NCI-H2171 treated with DMSO at 0.1 percent for 48 hours (cell line): Measurements from ENCODE around the gene HHLA2.
A peak's percentile ranks its signal among the peaks of the same experiment; 100 is the strongest.
"Not testable (repeated sequence)": the region's sequence is repeated elsewhere in the genome, so short reads cannot be mapped to it uniquely, and the experiment has no call there.

Experiments used
- DNase-seq: peaks from one replicate; lab custom pipeline; 2025; lab: John Stamatoyannopoulos, UW

Gene HHLA2

DNA sequence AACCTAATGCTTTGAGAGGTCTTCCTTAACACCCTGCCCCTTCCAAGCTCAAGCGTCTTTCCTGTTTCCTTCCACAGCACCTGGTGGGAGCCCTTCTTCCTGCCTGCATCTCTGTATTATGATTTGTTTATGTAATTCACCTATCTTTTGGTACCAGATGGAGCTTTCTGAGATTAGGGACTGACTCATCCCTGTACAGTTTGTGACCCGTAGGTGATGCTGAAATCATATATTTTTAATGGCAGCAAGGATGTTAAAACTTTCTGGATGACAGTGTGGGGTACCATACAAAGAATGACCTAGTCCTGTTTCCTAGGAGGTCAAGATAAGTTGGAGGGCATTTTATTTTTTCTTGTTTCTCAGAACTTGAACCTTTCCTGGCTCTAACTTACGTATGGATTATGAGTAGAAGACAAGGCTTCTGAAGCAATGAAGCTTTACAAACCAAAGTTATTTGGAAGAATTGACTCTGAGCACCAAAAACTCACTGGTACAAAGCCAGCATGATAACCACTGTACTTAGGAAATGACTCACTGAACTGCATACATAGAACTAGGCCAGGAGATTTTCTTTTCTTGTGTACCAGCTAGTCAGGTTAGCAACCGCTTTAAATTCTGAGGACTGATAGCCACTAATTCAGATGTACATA lies 46.6 kb downstream of the HHLA2 start:
- DNase-seq = no peak

- DNase-seq = no peak
Observed at GRCh38 chr3:108343491-108343890, 47.1 kb downstream of the HHLA2 start.

DNA sequence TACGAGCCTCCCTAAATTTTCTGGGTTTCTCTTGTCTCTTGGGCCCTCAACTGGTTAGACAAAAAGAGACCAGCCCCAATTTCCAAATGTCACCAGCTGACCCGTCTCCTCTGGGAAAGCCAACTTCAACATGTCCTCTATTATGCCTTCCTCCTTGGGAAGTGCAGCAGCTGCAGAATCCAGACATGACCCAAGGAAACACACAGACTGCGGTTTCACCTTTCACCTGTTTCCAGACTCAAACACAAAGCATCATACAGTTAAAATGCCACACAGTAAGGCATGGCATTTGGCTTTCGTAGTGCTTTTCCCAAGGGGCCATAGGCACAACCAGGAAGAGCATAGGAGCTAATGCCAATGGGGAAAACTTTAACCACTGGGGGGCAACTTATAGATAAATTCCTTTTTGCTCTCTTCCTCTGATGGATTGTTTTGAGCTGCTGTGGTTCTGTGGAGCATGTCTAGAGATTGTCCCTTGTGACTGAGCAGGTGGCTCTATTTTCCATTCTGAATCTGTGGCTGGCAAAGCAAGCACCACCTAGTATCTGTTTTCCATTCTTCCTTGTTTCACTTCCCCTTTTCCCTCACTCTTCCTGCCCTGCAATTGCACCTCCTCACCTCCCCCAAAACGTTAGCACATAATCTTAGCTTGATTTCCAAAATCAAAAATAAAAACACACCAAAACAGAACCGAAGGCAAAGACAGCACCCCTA lies 49.3 kb downstream of the HHLA2 start:
- peak; percentile 87 for DNase-seq

- peak; percentile 35 for DNase-seq
Observed at GRCh38 chr3:108346301-108347227, 50.2 kb downstream of the HHLA2 start.

GRCh38 chr3:108352176-108352575 lies 55.8 kb downstream of the HHLA2 start:
- DNase-seq = peak; percentile 69

DNA sequence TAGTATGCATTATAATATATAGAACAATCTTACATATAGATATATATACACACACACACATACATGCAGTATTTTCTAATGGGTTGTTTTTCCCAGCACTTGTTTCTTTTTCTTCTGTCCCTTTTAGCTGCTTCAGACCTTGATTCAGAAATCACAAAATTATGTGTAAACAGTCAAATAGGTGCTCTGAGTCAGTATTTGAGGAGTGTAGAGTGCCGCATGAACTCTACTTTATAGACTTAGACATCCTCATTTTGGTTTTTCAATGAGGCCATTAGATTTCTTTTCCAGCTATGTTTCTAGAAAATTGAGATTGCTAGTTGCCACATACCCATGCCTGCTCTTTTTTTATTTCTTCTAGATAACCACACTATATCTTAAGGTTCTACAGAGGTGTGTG lies 58.2 kb downstream of the HHLA2 start:
- no peak for DNase-seq

GRCh38 chr3:108357042-108357441 lies 60.7 kb downstream of the HHLA2 start:
- DNase-seq = no peak

DNA sequence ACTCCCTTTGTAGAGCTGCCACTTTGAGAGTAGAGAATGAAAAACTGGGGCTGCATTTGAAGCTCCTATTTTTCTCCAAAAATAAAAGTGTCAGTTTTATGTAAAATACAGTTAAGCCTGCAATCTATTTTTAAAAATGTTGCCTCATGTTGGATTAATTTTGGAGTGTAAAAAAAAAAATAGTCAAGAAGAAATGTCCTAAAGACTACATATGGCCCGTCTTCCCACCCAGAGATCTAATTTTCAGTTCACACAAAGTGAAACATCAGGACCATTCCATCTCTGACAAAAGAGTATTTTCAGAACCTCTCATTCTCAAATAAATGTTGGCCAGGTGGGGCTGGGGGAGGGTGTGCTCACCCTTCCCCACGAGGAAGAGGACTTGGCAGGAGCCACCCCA lies 62.7 kb downstream of the HHLA2 start:
- DNase-seq = no peak

- no peak for DNase-seq
Observed at GRCh38 chr3:108376026-108376425, 79.7 kb downstream of the HHLA2 start.

GRCh38 chr3:108377384-108377783 lies 81.0 kb downstream of the HHLA2 start:
- DNase-seq = no peak

DNA sequence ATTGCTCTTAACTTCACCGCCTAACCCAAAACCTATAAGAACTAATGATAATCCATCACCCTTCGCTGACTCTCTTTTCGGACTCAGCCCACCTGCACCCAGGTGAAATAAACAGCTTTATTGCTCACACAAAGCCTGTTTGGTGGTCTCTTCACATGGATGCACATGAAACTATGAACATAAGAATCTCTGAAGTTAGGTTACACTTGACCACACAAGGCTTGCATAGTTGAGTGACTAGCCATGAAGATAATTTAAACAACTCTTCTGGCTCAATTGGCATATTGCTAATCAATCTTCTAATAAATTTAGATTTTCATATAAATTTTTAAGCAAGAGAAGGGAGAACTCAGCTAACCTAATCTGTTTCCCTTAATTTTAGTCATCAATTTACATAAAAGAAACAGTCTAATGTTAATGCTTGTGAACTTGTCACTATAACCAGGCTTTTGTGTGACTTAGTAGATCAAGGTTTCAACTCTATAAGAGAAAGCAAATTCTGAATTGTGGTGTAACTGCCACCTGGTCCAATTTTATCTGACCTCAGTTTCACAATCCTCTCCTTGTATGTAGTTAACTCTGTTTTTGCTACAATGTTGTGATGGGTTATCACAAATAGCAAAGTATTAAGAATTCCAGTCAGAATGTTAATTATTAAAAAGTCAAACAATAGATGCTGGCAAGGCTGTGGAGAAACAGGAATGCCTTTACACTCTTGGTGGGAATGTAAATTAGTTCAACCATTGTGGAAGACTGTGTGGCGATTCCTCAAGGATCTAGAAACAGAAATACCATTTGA lies 82.0 kb downstream of the HHLA2 start:
- no peak for DNase-seq

GRCh38 chr3:108378952-108379342 lies 82.6 kb downstream of the HHLA2 start:
- DNase-seq = not testable (repeated sequence)

DNA sequence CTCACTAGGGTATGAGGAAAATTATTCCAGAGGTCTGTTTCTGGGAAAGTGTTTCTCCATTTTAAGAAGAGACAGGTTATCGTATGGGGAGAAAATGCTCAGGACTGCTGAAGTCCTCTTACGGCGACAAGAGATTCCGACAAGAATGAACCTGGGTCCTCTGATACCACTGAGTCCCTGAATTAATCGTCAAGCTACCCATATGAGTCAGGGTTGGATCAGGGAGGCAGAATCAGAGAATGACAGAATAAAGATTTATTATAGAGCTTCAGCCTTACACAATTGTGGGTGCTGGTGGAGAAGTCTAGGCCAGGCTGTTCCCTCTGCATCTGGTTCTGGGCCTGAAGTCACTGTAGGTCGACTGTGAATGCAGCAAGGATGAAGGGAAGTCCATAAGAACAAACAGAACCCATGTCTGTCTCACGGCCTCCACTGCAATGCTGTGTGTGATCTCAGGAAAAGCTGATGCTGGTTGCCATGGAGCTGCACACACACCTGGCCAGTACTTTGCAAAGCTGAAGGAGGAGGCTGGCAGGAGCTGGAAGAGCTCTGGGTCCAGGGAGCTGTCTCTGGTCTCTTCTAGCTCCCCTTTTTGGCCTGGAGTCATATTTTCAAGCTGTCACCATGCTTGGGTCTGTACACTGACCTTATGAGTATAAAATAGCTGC lies 83.9 kb downstream of the HHLA2 start:
- no peak for DNase-seq

DNA sequence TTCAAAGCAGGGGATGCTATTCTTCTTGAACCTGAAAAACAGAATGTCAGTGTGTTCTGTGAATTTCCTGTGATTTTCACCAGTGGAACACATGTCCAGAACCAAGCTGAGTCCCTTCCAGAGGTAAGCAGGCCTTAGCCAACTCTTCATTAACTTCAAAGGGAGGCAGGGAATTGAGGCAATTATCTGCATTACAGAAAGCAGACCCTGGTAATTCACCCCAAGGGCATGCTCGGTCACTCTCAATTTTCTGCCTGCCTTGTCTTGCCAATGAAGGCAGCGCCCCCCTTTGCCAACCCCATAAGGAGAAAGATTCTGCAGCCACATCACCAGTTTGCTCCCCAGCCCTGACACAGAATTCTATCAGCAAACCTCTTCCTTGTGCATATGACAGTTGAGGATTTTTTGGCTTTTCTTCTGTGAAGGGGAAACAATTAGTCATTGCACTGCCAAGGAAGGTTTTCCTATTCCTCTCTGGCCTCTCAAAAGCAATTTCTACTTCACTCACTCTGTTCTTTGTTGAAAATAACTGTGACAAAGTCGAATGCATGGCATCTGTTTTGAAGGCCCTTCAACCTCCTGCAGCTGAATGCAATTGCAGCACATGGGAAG lies 85.3 kb downstream of the HHLA2 start:
- no peak for DNase-seq

- no peak for DNase-seq
Observed at GRCh38 chr3:108383306-108383705, 87.0 kb downstream of the HHLA2 start.

GRCh38 chr3:108387063-108387462 lies 90.7 kb downstream of the HHLA2 start:
- DNase-seq = no peak

DNA sequence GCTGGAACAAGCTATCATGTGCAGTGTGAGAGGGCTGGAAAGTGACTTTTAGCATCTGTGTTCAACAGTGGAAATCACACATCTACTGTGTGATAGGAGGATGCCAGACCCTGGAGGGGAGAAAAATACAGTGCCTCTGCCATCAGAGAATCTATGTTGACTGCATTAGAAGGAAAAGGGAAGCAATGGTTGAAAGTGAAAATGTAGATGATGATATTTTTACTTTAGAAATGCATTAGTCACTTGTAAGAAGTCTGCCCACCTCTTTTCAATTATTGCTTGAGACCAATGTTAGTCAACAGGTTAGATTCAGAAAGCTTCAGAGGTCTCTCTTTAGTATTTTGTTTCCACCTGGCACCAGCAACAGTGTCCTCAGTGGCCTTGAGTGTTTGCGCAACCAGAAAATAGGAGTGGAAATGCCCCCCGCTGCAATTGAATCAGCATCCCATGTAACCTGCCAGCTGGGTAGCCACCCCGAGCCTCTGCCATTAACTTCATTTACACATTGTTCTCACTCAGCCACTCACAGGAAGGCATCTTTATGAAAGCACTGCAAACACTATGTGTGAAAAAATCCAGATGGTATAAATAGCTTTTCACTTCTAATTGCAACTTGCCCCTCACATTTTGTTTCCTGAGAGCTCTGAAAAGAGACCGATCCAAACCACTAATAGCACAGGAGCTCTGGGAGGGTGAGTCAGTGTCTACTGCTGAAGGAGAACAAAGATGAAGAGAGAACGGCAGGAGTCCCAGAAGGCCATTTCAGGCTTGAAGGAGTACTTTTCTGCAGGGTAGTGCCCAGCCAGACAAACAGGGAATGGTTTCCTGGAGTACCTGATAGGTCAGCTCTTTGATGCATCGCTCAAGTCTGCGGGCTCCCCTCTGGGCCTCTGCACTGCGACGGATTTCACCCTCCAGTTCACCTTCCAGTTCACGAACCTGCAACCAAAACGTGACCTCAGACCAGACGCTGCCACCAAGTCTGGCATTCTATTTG lies 92.1 kb downstream of the HHLA2 start:
- DNase-seq = no peak

DNA sequence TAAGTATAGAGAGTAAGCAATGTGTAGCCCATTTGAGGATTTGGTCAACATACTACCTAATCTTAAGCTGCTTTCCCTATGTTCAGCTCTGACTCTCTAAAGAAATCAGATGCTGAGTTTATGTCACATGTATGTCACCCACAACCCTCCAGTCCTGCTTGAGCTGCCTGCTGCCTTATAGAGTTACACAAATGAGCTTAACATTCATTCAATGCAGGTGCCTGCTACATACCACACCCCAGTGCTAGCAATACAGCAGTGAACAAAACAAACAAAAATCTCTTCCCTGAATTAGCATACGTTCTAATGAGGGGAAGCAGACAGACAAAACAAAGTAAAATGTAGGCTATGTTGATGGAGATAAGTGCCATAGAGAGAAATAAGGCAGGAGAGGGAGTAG lies 93.0 kb downstream of the HHLA2 start:
- no peak for DNase-seq

GRCh38 chr3:108391917-108392593 lies 95.7 kb downstream of the HHLA2 start:
- DNase-seq = peak; percentile 92
